K562 (cell line): Measurements from ENCODE around the gene NOL8. TPM values are rescaled to one million over a fixed set of nuclear protein-coding genes. Genes with fewer than 3 reads are reported as not detected.

Experiments used
- ATF1 ChIP-seq, 2 experiments: fragments of 450-650 bp in 1 of 2; IDR thresholded peaks; 2 replicates each; pipeline ENCODE4 v1.6.1; 2016; ENCODE audit warnings: missing compliant biosample characterization in 1 of 2, missing genetic modification characterization in 1 of 2
- ATF7 ChIP-seq: fragments of 450-650 bp; IDR thresholded peaks from 2 replicates; pipeline ENCODE4 v1.7.1; 2014; ENCODE audit warnings: mild to moderate bottlenecking, moderate library complexity
- BDP1 ChIP-seq: IDR thresholded peaks from 3 replicates; pipeline ENCODE4 v1.6.1; 2011; ENCODE audit not compliant: insufficient read length, insufficient read depth
- CREB1 ChIP-seq, 2 experiments: sonication (generic) in 1 of 2; formaldehyde crosslinking in 1 of 2; IDR thresholded peaks; 2 replicates each; pipeline versions ENCODE4 v1.6.1 to v1.8.0; 2012 to 2022; ENCODE audit warnings: inconsistent platforms in 1 of 2, mild to moderate bottlenecking in 1 of 2, missing genetic modification reagents in 1 of 2, moderate library complexity in 1 of 2
- KLF16 ChIP-seq: IDR thresholded peaks from 2 replicates; pipeline ENCODE4 v1.6.1; 2016; ENCODE audit warnings: antibody characterized with exemption
- RBM34 ChIP-seq: fragments of 200-400 bp; formaldehyde crosslinking; IDR thresholded peaks from 2 replicates; pipeline ENCODE4 v1.6.1; 2018; ENCODE audit warnings: low read length, borderline replicate concordance; ENCODE audit not compliant: insufficient read depth
- RERE ChIP-seq: sonication (generic); formaldehyde crosslinking; IDR thresholded peaks from 2 replicates; pipeline ENCODE4 v1.8.0; 2023; ENCODE audit warnings: missing genetic modification reagents, mild to moderate bottlenecking, borderline replicate concordance
- RFX7 ChIP-seq: fragments of 250-450 bp; sonication (Bioruptor Pico); IDR thresholded peaks from 2 replicates; pipeline ENCODE4 v1.5.1; 2021; ENCODE audit warnings: mild to moderate bottlenecking
- TRIM24 ChIP-seq, 2 experiments: fragments of 450-650 bp; IDR thresholded peaks; 2 replicates each; pipeline ENCODE4 v1.6.1; 2016
- ZNF766 ChIP-seq: fragments of 200-800 bp; sonication (Bioruptor generic); conservative IDR thresholded peaks from 2 replicates; pipeline ENCODE4 v1.6.1; 2016; ENCODE audit warnings: missing genetic modification characterization, missing compliant biosample characterization
- polyA plus RNA-seq, 8 experiments: library from polyadenylated mRNA; depleted of rRNA in 4 of 8; stranded (reverse) in 5 of 8; unstranded in 3 of 8; fragments of >200 nt; fragmentation: Nextera tagmentation in 2 of 8; fragmentation: Illumina TruSeq in 1 of 8; extraction: Ambion mirVana in 2 of 8; extraction: Trizol in 1 of 8; gene quantifications; 2 replicates each; pipeline versions ENCODE4 v1.2.1 to v1.2.3, GENCODE V29; 2011 to 2014; ENCODE audit warnings: inconsistent platforms in 1 of 8, missing spikeins in 1 of 8
- total RNA-seq, 7 experiments: library from RNA; depleted of rRNA in 6 of 7; stranded (reverse); fragments of >200 nt in 6 of 7; fragmentation: Illumina TruSeq in 2 of 7; extraction: Trizol in 2 of 7; gene quantifications; 2 replicates each; pipeline versions ENCODE4 v1.2.1 to v1.2.3, GENCODE V29; 2011 to 2021; ENCODE audit warnings: low replicate concordance in 1 of 7

The NOL8 gene
- total and polyA plus RNA-seq, 9 of the 15 experiments (the other 6 are each of a cell fraction or from before 2014, with no cell fraction given) = 51.3 to 91.5 (median 58.7) TPM

DNA sequence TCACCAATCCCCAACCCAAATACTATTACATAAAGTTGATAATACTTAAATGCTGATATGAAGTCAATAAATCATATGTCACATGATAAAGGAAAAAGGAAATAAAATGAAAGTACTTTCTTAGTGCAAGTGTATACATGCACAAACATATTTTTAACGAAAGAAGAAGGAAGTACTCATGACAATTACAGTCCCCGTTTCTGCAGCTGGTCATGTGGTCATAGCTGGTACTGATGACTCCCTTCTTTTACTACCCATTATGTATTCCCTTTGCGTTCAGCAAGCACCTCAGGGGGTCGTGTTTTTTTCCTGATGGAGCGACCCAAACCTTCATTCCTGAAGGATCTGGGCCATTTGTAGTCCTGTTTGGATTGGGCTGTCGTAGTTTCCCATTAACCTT lies 27.9 kb upstream of the NOL8 start (continued):
- TF ChIP-seq RERE (CRISPR knock-in tag) (no peak), ZNF766 (no peak), KLF16 (no peak), BDP1 (no peak), TRIM24 (IDR thresholded peaks at IDR 0.05) (no peak), ATF1 (CRISPR knock-in tag; IDR thresholded peaks at IDR 0.05) (no peak), ATF1 (tag; IDR thresholded peaks at IDR 0.05) (no peak), RBM34 (no peak), RFX7 (CRISPR knock-in tag) (no peak), CREB1 (IDR thresholded peaks at IDR 0.05) (no peak), CREB1 (CRISPR knock-in tag; IDR thresholded peaks at IDR 0.05) (no peak), ATF7 (no peak)
- TF ChIP-seq, all 486 proteins: peak for 0
